Activated naive CD8-positive, alpha-beta T cell treated with anti-CD3 and anti-CD28 coated beads, Interleukin-2, amount 50 U/mL, for 24 hours (primary cell): ENCODE measurements around the gene LRP1B.

Source experiments
- ATAC-seq: fragments of 150-1000 bp; cut with Tn5 transposase; one replicate; pipeline ENCODE4 v1.10.0; 2021
- DNase-seq: peaks from one replicate; pipeline ENCODE4 v3.0.0; 2021
- H3K27ac Mint-ChIP-seq: one replicate; pipeline ENCODE4 v1.8.0; 2021; ENCODE audit warnings: mild to moderate bottlenecking, mixed read lengths
- H3K27me3 Mint-ChIP-seq: one replicate; pipeline ENCODE4 v1.8.0; 2021; ENCODE audit warnings: mixed read lengths
- H3K36me3 Mint-ChIP-seq: one replicate; pipeline ENCODE4 v1.8.0; 2021; ENCODE audit warnings: low read depth, mixed read lengths
- H3K4me1 Mint-ChIP-seq: one replicate; pipeline ENCODE4 v1.8.0; 2021; ENCODE audit warnings: mixed read lengths
- H3K4me3 Mint-ChIP-seq: one replicate; pipeline ENCODE4 v1.8.0; 2021; ENCODE audit warnings: mild to moderate bottlenecking, moderate library complexity, mixed read lengths
- H3K9me3 Mint-ChIP-seq: one replicate; pipeline ENCODE4 v1.8.0; 2021; ENCODE audit warnings: mixed read lengths

LRP1B gene

GRCh38 chr2:141723814-141724213 is 407.0 kb downstream of the LRP1B start:
- H3K9me3 Mint-ChIP-seq: peaks cover 7% of the 10 kb centered on the region
- H3K27ac Mint-ChIP-seq: no peak overlapping the region
- ATAC-seq (no peak), DNase-seq (no peak)
- H3K27me3 Mint-ChIP-seq: no peaks in the 10 kb centered on the region
- H3K4me3 Mint-ChIP-seq: no peak overlapping the region
- no peaks in the 10 kb centered on the region for H3K36me3 Mint-ChIP-seq
- no peaks in the 10 kb centered on the region for H3K4me1 Mint-ChIP-seq

- Mint-ChIP-seq H3K4me1 (no peaks in the 10 kb centered on the region), H3K36me3 (no peaks in the 10 kb centered on the region)
- no peak for ATAC-seq
Observed at GRCh38 chr2:141720476-141720875, 410.3 kb downstream of the LRP1B start.

GRCh38 chr2:141714496-141714895 is 416.3 kb downstream of the LRP1B start:
- Mint-ChIP-seq H3K27me3 (no peaks in the 10 kb centered on the region), H3K9me3 (peaks cover 2% of the 10 kb centered on the region), H3K27ac (no peak overlapping the region), H3K4me3 (no peak overlapping the region), H3K4me1 (no peaks in the 10 kb centered on the region), H3K36me3 (no peaks in the 10 kb centered on the region)
- no peak for DNase-seq
- ATAC-seq: no peak

More at GRCh38 chr2:141720476-141720875, 410.3 kb downstream of the LRP1B start:
- H3K9me3 Mint-ChIP-seq: peaks cover 7% of the 10 kb centered on the region
- no peak for DNase-seq
- no peak overlapping the region for H3K27ac Mint-ChIP-seq
- H3K4me3 Mint-ChIP-seq: no peak overlapping the region
- H3K27me3 Mint-ChIP-seq: no peaks in the 10 kb centered on the region

- H3K27ac Mint-ChIP-seq: no peak overlapping the region
- DNase-seq (no peak), ATAC-seq (no peak)
- H3K9me3 Mint-ChIP-seq: peaks cover 4% of the 10 kb centered on the region
- no peaks in the 10 kb centered on the region for H3K27me3 Mint-ChIP-seq
- no peak overlapping the region for H3K4me3 Mint-ChIP-seq
- H3K4me1 Mint-ChIP-seq: no peaks in the 10 kb centered on the region
- no peaks in the 10 kb centered on the region for H3K36me3 Mint-ChIP-seq
Observed at GRCh38 chr2:141711627-141712026, 419.2 kb downstream of the LRP1B start.

- ATAC-seq (no peak), DNase-seq (no peak)
- no peak overlapping the region for H3K4me3 Mint-ChIP-seq
- no peaks in the 10 kb centered on the region for H3K4me1 Mint-ChIP-seq
- H3K36me3 Mint-ChIP-seq: no peaks in the 10 kb centered on the region
- H3K27ac Mint-ChIP-seq: no peak overlapping the region
- no peaks in the 10 kb centered on the region for H3K27me3 Mint-ChIP-seq
- peaks cover 4% of the 10 kb centered on the region for H3K9me3 Mint-ChIP-seq
Observed at GRCh38 chr2:141710589-141711239, 420.1 kb downstream of the LRP1B start.

- Mint-ChIP-seq H3K27ac (no peak overlapping the region), H3K4me1 (no peaks in the 10 kb centered on the region), H3K27me3 (no peaks in the 10 kb centered on the region), H3K36me3 (no peaks in the 10 kb centered on the region), H3K4me3 (no peak overlapping the region), H3K9me3 (peaks cover 4% of the 10 kb centered on the region)
- DNase-seq: no peak
- ATAC-seq: no peak
Observed at GRCh38 chr2:141709756-141710155, 421.1 kb downstream of the LRP1B start.

- Mint-ChIP-seq H3K27ac (no peak overlapping the region), H3K9me3 (peaks cover 4% of the 10 kb centered on the region), H3K36me3 (no peaks in the 10 kb centered on the region), H3K4me3 (no peak overlapping the region), H3K27me3 (no peaks in the 10 kb centered on the region), H3K4me1 (no peaks in the 10 kb centered on the region)
- DNase-seq (no peak), ATAC-seq (no peak)
Observed at GRCh38 chr2:141707486-141707885, 423.3 kb downstream of the LRP1B start.

GRCh38 chr2:141704541-141704940 is 426.3 kb downstream of the LRP1B start:
- Mint-ChIP-seq H3K4me3 (no peak overlapping the region), H3K27me3 (no peaks in the 10 kb centered on the region), H3K4me1 (no peaks in the 10 kb centered on the region), H3K27ac (no peak overlapping the region), H3K9me3 (peaks cover 3% of the 10 kb centered on the region), H3K36me3 (no peaks in the 10 kb centered on the region)
- DNase-seq (no peak), ATAC-seq (no peak)

GRCh38 chr2:141703501-141703900 is 427.3 kb downstream of the LRP1B start:
- Mint-ChIP-seq H3K4me3 (no peak overlapping the region), H3K36me3 (no peaks in the 10 kb centered on the region), H3K4me1 (no peaks in the 10 kb centered on the region), H3K27ac (no peak overlapping the region), H3K27me3 (no peaks in the 10 kb centered on the region), H3K9me3 (no peaks in the 10 kb centered on the region)
- no peak for DNase-seq
- ATAC-seq: no peak

GRCh38 chr2:141701618-141702017 is 429.2 kb downstream of the LRP1B start:
- Mint-ChIP-seq H3K9me3 (no peaks in the 10 kb centered on the region), H3K36me3 (no peaks in the 10 kb centered on the region), H3K4me1 (no peaks in the 10 kb centered on the region), H3K27me3 (no peaks in the 10 kb centered on the region), H3K27ac (no peak overlapping the region), H3K4me3 (no peak overlapping the region)
- DNase-seq: no peak
- no peak for ATAC-seq

- no peak for ATAC-seq
- Mint-ChIP-seq H3K36me3 (no peaks in the 10 kb centered on the region), H3K27me3 (no peaks in the 10 kb centered on the region), H3K4me1 (no peaks in the 10 kb centered on the region), H3K4me3 (no peak overlapping the region), H3K9me3 (no peaks in the 10 kb centered on the region), H3K27ac (no peak overlapping the region)
- DNase-seq: no peak
Observed at GRCh38 chr2:141699573-141699972, 431.2 kb downstream of the LRP1B start.

- ATAC-seq (no peak), DNase-seq (no peak)
- no peaks in the 10 kb centered on the region for H3K9me3 Mint-ChIP-seq
- H3K27ac Mint-ChIP-seq: no peak overlapping the region
- no peaks in the 10 kb centered on the region for H3K36me3 Mint-ChIP-seq
- H3K4me3 Mint-ChIP-seq: no peak overlapping the region
- H3K27me3 Mint-ChIP-seq: no peaks in the 10 kb centered on the region
- no peaks in the 10 kb centered on the region for H3K4me1 Mint-ChIP-seq
Observed at GRCh38 chr2:141698500-141698899, 432.3 kb downstream of the LRP1B start.

- Mint-ChIP-seq H3K36me3 (no peaks in the 10 kb centered on the region), H3K4me3 (no peak overlapping the region), H3K27ac (no peak overlapping the region), H3K9me3 (peaks cover 2% of the 10 kb centered on the region), H3K27me3 (no peaks in the 10 kb centered on the region), H3K4me1 (no peaks in the 10 kb centered on the region)
- no peak for DNase-seq
- ATAC-seq: no peak
Observed at GRCh38 chr2:141697035-141697434, 433.8 kb downstream of the LRP1B start.

- ATAC-seq (no peak), DNase-seq (no peak)
- no peaks in the 10 kb centered on the region for H3K27me3 Mint-ChIP-seq
- H3K9me3 Mint-ChIP-seq: peaks cover 7% of the 10 kb centered on the region
- H3K36me3 Mint-ChIP-seq: no peaks in the 10 kb centered on the region
- no peak overlapping the region for H3K4me3 Mint-ChIP-seq
- H3K27ac Mint-ChIP-seq: no peak overlapping the region
- H3K4me1 Mint-ChIP-seq: no peaks in the 10 kb centered on the region
Observed at GRCh38 chr2:141694180-141694579, 436.6 kb downstream of the LRP1B start.

- ATAC-seq (no peak), DNase-seq (no peak)
- H3K4me3 Mint-ChIP-seq: no peak overlapping the region
- H3K4me1 Mint-ChIP-seq: no peaks in the 10 kb centered on the region
- no peaks in the 10 kb centered on the region for H3K36me3 Mint-ChIP-seq
- peaks cover 7% of the 10 kb centered on the region for H3K9me3 Mint-ChIP-seq
- H3K27me3 Mint-ChIP-seq: no peaks in the 10 kb centered on the region
- H3K27ac Mint-ChIP-seq: no peak overlapping the region
Observed at GRCh38 chr2:141692829-141693228, 438.0 kb downstream of the LRP1B start.

GRCh38 chr2:141676139-141676538 is 454.7 kb downstream of the LRP1B start:
- Mint-ChIP-seq H3K4me1 (no peaks in the 10 kb centered on the region), H3K27me3 (no peaks in the 10 kb centered on the region), H3K27ac (no peak overlapping the region), H3K9me3 (peaks cover 12% of the 10 kb centered on the region), H3K36me3 (no peaks in the 10 kb centered on the region), H3K4me3 (no peak overlapping the region)
- DNase-seq: no peak
- no peak for ATAC-seq
